HG03103 (cell line): ENCODE data around the gene DNAAF6.
"Not testable (repeated sequence)": the region's sequence is repeated elsewhere in the genome, so short reads cannot be mapped to it uniquely, and the experiment has no call there.

Experiments used
- ATAC-seq: cut with Tn5 transposase; IDR thresholded peaks from one replicate; pipeline ENCODE4 v1.9.1; 2021; ENCODE audit warnings: low read depth; ENCODE audit not compliant: unreplicated experiment

DNAAF6 gene

DNA sequence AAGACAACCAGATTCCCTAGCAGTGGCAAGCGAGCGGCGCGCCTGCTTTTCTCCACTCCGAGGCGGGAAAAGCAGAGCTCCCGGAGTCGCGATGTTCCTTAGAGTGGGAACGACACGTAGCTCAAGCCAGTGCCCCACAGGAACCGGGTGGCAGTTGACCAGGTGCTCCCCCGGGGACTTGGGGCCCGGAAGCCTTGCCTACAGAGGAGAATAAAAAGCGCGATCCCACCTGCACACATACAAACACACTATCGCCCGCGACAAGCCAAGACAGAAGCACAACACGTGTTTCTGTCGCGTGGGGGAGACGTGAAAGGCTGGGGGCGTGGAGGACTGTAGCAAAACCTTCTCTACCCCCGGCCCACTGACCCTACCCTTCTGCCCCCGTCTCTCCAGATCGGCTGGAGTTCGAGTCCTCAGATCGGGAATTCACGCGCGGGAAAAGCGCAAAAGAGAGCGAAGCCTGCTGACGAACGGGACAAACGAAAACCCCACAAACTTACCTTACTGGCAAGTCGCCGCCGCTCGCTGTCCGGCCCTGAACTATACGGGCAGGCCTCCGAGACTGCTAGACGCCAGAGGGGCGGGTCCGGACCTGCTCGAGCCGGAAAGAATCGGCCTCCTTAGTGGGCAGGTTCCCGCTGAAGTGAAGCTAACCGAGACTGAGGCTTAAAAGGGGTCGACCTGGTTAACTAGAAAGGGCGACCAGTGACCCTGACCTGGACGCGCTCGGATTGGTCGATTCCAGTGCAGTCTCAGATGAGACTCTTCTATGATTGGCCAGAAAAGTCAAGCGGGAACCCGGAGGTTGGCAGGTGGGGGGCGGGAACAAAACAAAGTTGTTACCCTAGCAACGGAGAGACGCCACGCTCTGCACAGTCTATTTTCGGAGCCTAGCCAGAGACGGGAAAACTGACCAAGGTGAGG lies at the start of gene DNAAF6, which contains the start of gene NUP62CL:
Gene DNAAF6, plus strand, starts transcription at position 842 of the 927 bp plus-strand sequence. CDS start 6,265 bp downstream, outside the sequence.
Gene NUP62CL, minus strand, starts transcription at position 664 of the 927 bp plus-strand sequence. CDS start 31,287 bp downstream, outside the sequence.
- ATAC-seq: peak; percentile 98

DNA sequence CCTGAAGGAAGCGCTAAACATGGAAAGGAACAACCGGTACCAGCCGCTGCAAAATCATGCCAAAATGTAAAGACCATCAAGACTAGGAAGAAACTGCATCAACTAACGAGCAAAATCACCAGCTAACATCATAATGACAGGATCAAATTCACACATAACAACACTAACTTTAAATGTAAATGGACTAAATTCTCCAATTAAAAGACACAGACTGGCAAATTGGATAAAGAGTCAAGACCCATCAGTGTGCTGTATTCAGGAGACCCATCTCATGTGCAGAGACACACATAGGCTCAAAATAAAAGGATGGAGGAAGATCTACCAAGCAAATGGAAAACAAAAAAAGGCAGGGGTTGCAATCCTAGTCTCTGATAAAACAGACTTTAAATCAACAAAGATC lies 48.8 kb upstream of the DNAAF6 start:
- not testable (repeated sequence) for ATAC-seq

DNA sequence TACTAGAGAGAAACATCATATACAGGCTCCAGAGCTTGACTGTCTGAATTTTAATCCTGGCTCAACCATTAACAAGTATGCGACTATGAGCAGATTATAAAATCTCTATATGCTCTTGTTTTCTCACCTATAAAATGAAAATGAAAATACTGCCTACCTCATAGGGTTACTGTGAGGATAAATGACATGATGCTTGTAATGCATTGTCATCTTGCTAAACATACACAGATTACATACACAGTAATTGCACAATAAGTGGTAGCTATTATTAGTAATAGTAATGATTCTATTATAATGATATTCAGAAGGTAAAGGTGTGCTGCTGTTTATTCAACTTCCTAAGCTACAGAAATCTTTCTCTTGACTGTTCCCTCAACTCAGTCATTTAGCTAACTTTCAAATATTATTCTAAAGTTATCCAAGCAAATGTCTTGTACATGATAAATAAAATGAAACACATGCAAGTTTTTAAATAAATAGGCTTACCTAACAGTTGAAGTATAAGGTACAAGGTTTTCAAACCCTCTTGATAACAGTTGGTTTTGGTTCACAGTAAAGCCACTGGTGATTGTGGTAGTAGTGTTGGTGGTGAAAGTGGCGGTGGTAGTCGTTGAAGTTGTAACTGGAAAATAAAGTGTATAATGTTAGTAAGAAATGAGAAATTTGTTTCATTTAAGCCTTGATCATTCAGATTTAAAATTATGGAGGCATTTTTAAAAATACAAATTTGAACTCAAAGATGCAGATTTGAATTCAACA lies 39.1 kb upstream of the DNAAF6 start:
- ATAC-seq: no peak

DNA sequence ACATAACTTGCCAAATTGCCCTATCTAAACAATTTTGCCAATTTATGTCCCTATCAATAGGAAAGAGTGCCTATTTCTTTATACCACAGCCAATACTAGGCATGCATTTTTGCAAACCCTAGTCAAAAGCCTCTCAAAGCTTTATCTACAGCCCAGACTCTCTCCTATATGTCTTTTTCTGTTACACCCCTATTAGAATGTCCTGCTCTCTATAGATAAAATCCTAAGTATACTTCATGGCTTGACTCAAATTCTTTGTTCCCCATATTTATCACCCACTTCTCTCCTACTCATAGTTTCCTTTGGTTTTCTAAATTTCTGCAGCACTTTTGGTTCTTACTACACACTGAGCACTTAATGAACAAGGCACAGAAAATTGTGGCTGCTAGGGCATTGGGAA lies 38.2 kb upstream of the DNAAF6 start:
- ATAC-seq: no peak

DNA sequence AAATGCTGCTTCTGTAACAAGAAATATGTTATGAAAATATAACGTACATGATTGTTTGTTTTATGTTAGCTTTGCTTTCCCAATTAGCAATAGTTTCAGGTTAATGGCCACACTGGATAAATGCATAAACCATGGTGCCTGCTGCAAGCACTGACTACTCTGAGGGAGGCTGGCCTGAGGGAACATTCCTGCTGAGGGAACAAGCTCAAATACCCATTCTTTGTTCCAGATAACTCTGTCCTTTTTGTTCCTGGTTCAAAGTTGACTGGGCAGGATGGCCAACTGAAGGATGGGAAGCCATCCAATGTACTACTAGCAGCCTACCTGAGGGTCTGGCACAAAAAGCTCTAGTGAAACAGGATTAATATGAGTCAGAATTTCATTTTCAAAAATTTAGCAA lies 37.7 kb upstream of the DNAAF6 start:
- no peak for ATAC-seq

DNA sequence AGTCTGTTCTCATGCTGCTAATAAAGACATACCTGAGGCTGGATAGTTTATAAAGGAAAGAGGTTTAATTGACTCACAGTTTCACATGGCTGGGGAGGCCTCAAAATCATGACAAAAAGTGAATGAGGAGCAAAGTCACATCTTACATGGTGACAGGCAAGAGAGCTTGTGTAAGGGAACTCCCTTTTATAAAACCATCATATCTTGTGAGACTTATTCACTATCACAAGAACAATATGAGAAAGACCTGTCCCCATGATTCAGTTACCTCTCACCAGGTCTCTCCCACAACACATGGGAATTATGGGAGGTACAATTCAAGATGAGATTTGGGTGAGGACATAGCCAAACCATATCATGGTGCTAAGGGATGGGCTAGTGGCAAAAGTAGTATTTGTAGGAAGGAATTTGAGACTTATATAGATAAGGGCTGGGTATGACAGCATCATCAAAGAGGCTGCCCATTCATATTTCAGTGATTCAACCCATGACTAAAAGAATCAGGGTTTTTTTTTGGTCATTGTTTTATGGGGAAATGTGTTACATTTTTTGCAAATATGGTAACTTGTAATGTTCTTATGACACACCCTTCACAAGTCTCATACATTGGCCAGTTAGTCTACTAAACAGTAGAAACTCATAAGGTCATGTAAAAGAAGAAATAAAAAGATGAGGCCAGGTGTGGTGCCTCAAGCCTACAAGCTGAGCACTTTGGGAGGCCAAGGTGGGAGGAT lies 34.9 kb upstream of the DNAAF6 start:
- no peak for ATAC-seq

DNA sequence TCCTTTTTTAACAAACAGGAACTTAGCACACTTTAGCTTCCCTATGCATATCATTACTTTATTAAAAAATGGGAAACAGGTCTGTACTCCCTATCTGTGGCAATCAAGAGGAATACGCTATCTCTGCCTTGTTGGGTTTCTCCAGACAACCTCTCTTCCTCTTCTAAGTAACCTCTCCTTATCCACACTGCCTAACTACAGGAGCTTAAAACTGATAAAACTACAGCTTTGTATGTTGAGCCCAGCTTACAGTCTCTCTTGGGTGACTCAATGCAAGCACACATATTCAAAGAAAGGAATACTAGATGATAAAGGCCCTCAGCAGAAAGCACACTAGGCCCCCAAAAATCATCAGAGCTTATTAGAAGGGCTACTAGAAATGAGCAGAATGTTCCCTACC lies 9.1 kb upstream of the DNAAF6 start:
- no peak for ATAC-seq

DNA sequence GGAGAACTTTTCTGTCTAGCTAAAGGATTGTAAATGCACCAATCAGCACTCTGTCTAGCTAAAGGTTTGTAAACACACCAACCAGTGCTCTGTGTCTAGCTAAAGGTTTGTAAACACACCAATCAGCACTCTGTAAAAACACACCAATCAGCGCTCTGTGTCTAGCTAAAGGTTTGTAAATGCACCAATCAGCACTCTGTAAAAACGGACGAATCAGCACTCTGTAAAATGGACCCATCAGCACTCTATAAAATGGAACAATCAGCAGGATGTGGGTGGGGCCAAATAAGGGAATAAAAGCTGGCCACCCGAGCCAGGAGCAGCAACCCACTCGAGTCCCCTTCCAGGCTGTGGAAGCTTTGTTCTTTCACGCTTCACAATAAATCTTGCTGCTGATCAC lies 8.3 kb upstream of the DNAAF6 start:
- ATAC-seq: not testable (repeated sequence)

DNA sequence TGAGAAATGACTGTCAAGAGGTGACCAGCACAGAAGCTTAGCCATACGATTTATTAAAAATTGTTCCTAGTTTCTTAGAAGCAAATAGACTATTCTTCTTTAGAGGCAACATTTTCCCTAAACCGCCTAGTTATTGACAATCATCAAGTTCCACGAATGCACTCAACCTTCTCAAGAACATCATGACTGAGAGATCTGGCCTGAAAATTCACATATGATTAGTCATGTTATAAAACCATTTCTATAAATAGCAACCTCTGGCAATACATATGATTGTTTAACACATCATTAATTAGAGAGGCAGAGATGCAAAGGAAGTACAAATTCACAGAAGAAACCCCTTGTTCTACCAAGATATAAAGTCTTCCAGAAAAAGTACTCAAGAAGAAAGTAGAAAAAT lies 6.9 kb upstream of the DNAAF6 start:
- no peak for ATAC-seq

DNA sequence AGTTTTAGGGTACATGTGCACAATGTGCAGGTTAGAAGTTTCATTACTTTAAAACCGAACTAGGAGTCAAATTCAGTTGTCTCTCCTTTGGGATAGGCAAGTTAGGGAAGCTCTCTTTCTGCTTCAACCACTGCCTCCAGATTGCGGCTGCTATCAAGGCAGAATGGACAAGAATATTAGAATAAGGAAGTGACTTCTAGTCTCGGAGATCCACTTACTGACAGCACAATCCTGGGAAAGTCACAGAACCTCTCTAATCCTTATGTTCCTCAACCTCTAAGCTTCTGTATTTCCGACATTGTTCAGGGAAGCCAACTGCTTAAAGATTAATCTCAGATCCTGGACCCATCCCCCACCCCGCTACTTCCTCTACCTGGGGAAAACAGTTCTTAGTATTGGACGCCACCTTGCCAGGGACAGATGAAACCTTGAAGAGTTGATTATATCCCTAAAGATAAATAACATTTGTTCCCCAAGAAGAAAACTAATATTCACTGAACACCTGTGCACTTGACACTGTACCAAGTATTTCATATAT lies 2.3 kb upstream of the DNAAF6 start:
- ATAC-seq: no peak

DNA sequence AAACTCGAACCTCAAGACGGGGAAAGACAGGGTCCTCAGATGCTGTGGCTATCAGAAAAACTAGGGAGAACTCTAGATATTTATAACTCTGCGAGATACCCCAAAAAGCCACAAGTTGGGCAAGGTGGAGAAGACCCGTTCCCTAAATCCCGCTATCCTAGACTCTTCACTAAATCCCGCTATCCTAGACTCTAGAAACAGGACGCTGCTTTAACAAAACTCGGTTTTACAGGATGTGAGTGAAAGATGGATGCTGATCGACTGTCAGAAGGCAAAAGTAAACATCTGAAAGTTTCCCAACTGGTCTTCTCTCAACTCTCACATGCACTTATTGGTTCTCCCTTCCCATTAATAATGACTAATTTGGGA lies 270 bp downstream of the DNAAF6 start:
- ATAC-seq: no peak

DNA sequence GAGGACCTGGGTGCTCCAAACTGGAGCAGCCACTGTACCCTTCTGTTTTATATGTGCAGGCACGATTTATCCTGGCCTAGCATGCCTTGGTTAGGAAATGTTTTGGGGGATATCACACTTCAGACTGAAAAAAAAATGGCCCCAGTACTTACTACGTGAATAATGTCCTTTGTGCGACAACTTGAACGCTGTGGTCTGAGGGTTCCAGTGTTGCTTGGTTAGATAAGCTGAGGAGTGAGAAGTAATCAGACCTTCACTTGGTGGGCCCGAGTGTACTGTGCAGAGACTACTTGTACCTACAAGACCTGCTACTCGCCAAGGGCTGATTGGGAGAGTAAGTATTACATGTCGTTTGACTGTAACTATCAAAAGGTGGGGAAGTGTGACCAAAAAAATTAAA lies 678 bp downstream of the DNAAF6 start:
- ATAC-seq: no peak

DNA sequence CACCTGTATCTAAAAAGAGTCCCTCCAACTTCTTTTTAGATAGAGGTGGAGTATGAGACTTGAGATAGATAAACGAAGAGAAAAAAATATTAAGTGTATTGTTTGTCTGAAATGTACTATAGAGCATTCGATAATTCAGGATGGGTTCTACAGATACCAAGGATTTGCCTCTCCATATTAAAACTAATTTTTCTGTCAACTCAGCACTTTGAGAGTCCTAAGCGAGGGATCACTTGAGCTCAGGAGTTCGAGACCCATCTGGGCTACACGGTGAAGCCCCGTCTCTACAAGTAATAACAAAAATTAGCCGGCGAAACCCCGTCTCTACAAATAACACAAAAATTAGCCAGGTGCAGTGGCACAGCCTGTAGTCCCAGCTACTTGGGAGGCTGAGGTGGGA lies 1.5 kb downstream of the DNAAF6 start:
- no peak for ATAC-seq

DNA sequence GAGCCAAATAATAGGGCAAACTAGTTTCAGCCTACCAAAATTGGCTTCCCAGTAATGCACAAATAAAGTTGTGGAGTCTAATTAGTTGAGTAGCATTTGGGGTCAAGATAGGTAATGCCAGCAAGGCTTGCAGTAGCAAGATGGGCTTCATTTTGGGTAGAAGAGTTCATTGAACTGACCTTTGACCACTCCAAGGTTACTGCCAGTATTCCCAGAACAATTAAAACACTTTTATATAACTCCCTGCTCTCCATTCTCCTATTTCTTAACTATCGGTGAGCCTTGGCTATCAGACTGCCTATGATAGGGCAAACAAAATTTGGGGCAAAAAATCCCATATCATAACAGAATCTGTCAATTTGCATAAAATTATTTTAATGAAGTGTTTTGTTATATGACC lies 7.1 kb downstream of the DNAAF6 start:
- ATAC-seq: no peak

DNA sequence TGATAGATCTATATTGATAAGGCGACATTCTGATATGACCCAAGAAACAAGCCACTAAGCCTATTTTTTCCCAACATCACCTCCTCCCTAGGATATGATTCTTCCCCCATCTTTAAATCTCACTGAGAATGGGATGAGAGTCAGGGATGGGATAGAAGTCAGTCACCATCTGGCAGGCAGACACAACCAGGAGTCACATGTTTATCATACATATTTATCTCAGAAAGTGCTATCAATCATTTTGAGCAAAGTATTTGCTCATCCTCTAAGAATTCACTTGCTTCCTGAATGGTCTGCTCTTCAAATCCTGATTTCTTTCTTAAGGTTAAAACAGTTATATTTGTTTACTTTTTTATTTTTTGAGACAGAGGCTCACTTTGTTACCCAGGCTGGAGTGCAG lies 20.3 kb downstream of the DNAAF6 start:
- no peak for ATAC-seq

DNA sequence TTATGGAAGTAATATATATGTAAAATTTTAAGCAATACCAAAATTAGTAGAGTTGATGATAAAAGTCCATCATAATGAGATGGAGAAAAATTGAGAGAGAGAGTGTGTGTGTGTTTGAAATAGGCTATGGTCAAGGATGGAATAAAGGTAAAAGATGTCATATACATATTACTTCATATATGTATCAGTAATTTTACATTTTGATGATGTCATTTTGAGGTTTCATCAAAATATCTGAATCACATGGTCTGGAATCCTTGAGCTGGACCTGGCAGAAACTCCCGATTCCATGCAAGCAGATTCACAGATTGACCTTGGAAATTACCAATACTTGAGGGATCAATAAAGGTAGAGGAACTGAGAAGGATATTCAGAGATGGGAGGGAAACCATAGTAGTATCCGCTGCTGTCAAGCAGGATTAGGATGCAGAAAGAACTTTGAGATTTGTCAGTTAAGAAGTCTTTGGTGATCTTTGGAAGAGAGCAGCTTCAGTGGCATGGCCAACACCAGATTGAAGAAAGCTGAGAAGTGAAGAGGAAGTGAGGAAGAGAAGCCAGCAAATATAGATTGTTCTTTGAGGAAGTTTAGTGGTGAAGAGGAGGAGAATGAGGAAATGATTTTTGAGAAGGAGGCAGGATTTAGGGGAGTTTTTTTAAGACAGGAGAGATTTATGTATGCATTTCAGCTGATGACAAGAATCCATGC lies 21.5 kb downstream of the DNAAF6 start:
- ATAC-seq: no peak

DNA sequence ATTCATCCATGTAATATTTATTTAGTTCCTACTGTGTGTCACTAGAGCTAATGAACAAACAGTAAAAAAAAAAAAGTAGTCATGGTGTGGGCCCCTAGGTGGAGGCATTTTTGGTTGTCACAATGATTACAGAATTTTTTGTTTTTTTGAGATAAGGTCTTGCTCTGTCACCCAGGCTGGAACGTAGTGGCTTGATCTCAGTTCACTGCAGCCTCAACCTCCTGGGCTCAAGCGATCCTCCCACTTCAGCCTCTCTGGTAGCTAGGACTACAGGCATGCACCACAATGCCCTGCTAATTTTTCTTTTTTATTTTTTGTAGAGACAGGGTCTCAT lies 22.0 kb downstream of the DNAAF6 start:
- ATAC-seq: no peak

DNA sequence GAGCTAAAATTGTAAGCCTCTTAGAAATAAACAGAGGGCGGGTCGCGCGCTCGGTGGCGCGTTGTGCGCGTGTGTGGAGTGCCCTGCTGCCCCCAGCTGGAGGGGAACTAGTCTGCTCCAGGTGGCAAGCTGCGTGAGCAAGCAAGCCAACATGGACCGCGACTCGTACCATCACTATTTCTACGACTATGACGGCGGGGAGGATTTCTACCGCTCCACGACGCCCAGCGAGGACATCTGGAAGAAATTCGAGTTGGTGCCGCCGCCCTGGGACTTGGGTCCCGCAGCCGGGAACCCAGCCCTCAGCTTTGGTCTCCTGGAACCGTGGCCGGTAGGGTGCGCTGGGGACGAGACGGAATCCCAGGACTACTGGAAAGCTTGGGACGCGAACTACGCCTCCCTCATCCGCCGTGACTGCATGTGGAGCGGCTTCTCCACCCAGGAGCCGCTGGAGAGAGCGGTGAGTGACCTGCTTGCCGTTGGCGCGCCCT lies 66.1 kb downstream of the DNAAF6 start:
- no peak for ATAC-seq

DNA sequence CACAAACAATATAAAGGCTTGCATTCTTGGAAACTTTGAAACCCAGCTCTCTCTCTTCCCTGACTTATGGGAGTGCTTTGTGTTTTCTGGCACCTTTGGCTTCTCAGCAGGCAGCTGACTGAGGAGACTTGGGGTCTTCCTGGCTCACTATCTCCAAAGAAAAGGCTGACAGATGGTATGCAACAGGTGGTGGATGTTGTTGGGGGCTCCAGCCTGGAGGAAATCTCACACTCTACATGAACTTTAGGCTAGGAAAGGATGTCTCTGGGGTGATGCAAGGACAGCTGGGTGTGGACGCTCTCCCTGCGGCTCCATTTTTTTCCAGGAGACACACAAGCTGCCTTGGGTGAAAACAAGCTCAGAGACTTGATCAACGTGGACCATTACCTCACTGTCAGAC lies 67.4 kb downstream of the DNAAF6 start:
- no peak for ATAC-seq

DNA sequence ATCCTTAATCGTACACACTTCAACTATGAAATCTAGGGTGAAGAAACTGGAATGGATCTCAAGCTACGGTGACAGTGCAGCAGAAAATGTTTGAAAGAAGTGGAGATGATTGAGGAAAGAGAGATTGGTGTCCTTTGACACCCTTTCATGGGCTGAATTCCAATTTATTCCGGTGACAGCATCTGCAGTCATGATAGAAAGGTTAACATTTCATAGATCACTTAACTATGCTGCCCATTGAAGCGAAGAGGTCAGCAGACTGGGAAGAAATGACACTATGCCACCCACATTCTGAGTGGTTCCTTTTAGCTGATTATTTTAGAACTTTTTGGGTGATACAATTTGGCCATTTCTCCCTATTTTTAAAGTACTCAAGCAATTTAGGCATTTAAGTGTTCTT lies 82.3 kb downstream of the DNAAF6 start:
- no peak for ATAC-seq
